H1 (cell line): ENCODE data around the gene CAVIN4.

Experiments
- EP300 ChIP-seq, 2 experiments: IDR thresholded peaks; 1 replicate in 1 of 2; 2 replicates in 1 of 2; pipeline ENCODE4 v1.6.1; 2011 to 2012; ENCODE audit warnings: low read depth in 2 of 2, low read length in 2 of 2, mild to moderate bottlenecking in 2 of 2, borderline replicate concordance in 1 of 2, inconsistent platforms in 1 of 2, moderate library complexity in 1 of 2
- JUND ChIP-seq: IDR thresholded peaks from 2 replicates; pipeline ENCODE4 v1.6.1; 2011; ENCODE audit warnings: mild to moderate bottlenecking, improper control_type of control experiment, low read length
- MAFK ChIP-seq: IDR thresholded peaks from 2 replicates; pipeline ENCODE4 v1.6.1; 2012; ENCODE audit warnings: low read depth, mild to moderate bottlenecking, improper control_type of control experiment, low read length
- POLR2AphosphoS5 ChIP-seq: IDR thresholded peaks from 2 replicates; pipeline ENCODE4 v1.6.1; 2011; ENCODE audit warnings: low read depth, low read length
- RAD21 ChIP-seq, 2 experiments: IDR thresholded peaks in 1 of 2; conservative IDR thresholded peaks in 1 of 2; 2 replicates each; pipeline ENCODE4 v1.6.1; 2011; ENCODE audit warnings: low read depth in 2 of 2, low read length in 2 of 2, improper control_type of control experiment in 1 of 2, inconsistent platforms in 1 of 2, mild to moderate bottlenecking in 1 of 2, moderate library complexity in 1 of 2
- SIRT6 ChIP-seq: IDR thresholded peaks from one replicate; pipeline ENCODE4 v1.7.1; 2012; ENCODE audit warnings: low read length, inconsistent platforms
- SP2 ChIP-seq: IDR thresholded peaks from 2 replicates; pipeline ENCODE4 v1.6.1; 2012; ENCODE audit warnings: mild to moderate bottlenecking, low read length, inconsistent platforms
- YY1 ChIP-seq: IDR thresholded peaks from 2 replicates; pipeline ENCODE4 v1.6.1; 2011; ENCODE audit warnings: low read depth, mild to moderate bottlenecking, low read length
- TF ChIP-seq, protein P1 (sequence below), 3 experiments: IDR thresholded peaks; 1 replicate in 2 of 3; 2 replicates in 1 of 3; pipeline versions ENCODE4 v1.5.1 to v1.6.1; 2011; ENCODE audit warnings: low read length in 3 of 3, mild to moderate bottlenecking in 3 of 3, inconsistent platforms in 2 of 3, low read depth in 1 of 3, moderate library complexity in 1 of 3; ENCODE audit not compliant: insufficient read depth in 1 of 3; ENCODE audit errors: control extremely low read depth in 1 of 3

DNA sequence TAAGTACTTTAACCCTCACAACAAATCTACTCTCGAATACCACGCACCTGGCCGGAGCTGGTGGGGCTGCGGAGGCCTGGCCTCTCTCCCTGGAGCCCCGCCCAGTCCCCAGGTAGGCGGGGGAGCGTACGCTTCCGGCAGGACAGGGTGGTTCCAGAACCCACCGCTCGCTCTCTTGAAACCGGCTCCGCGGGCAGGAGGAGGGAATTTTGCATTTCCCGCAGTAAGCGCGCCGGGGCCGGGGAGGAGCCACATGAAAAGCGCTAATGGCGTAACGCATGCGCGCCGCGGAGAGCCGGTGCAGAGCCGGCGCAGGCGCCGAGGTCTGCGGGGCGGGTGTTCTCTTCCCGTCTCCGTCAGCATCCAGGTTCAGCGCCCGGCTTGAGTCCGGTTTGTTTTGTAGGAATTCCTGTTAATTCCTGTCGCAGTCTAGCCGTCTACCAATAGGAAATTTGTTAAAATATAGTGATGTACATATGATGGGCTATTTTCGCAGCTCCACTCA, 20.8 kb downstream of the CAVIN4 start:
- TF ChIP-seq JUND (no peak), RAD21 (IDR thresholded peaks at IDR 0.05 in 1 of 2, conservative IDR thresholded peaks at IDR 0.05 in 1 of 2; ENCODE audit: low read depth in 2 of 2, low read length in 2 of 2) (0 out of 4 replicates have a peak, but pooled peaks of 1 of the 2 experiments have one; percentile 0), YY1 (no peak), SP2 (no peak), EP300 (IDR thresholded peaks at IDR 0.05; ENCODE audit: borderline replicate concordance in 1 of 2, low read depth in 2 of 2, low read length in 2 of 2) (no peak), POLR2AphosphoS5 (peak; percentile 40; the same call in 1 of the 2 replicates), SIRT6 (no peak), MAFK (no peak)
- TF ChIP-seq, protein P1, sequence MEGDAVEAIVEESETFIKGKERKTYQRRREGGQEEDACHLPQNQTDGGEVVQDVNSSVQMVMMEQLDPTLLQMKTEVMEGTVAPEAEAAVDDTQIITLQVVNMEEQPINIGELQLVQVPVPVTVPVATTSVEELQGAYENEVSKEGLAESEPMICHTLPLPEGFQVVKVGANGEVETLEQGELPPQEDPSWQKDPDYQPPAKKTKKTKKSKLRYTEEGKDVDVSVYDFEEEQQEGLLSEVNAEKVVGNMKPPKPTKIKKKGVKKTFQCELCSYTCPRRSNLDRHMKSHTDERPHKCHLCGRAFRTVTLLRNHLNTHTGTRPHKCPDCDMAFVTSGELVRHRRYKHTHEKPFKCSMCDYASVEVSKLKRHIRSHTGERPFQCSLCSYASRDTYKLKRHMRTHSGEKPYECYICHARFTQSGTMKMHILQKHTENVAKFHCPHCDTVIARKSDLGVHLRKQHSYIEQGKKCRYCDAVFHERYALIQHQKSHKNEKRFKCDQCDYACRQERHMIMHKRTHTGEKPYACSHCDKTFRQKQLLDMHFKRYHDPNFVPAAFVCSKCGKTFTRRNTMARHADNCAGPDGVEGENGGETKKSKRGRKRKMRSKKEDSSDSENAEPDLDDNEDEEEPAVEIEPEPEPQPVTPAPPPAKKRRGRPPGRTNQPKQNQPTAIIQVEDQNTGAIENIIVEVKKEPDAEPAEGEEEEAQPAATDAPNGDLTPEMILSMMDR (IDR thresholded peaks at IDR 0.05; ENCODE audit: control extremely low read depth in 1 of 3, insufficient read depth in 1 of 3, low read depth in 1 of 3, low read length in 3 of 3), result no peak
